Heart right ventricle (tissue), 16 donors: ENCODE measurements around the gene INSM1. TPM values are rescaled to one million over a fixed set of nuclear protein-coding genes. Genes with fewer than 3 reads are reported as not detected.

Source experiments
- ATAC-seq, 8 donors: fragments of 200-7000 bp; cut with Tn5 transposase; one replicate each; pipeline ENCODE4 v1.9.1; 2020; ENCODE audit warnings: mild to moderate bottlenecking in 8 of 8, moderate library complexity in 8 of 8, moderate number of reproducible peaks in 1 of 8
- DNase-seq, 2 donors: peaks; one replicate each; pipeline ENCODE4 v3.0.0-alpha.2; 2020
- H3K27ac ChIP-seq, 10 donors: fragments of 200-600 bp; sonication (generic) in 2 of 10; one replicate each; pipeline versions ENCODE4 v1.5.0 to v1.8.0; 2020 to 2022; ENCODE audit warnings: mild to moderate bottlenecking in 3 of 10
- H3K27me3 ChIP-seq, 7 donors: fragments of 200-600 bp; one replicate each; pipeline ENCODE4 v1.8.0; 2021 to 2022; ENCODE audit warnings: mild to moderate bottlenecking in 2 of 7
- H3K36me3 ChIP-seq, 9 donors: fragments of 200-600 bp; sonication (generic) in 1 of 9; one replicate each; pipeline versions ENCODE4 v1.5.0 to v1.8.0; 2020 to 2022; ENCODE audit warnings: mild to moderate bottlenecking in 2 of 9
- H3K4me1 ChIP-seq, 9 donors: fragments of 200-600 bp; sonication (generic) in 1 of 9; one replicate each; pipeline versions ENCODE4 v1.5.0 to v1.8.0; 2020 to 2022; ENCODE audit warnings: mild to moderate bottlenecking in 4 of 9
- H3K4me3 ChIP-seq, 10 donors: fragments of 200-600 bp; sonication (generic) in 2 of 10; one replicate each; pipeline versions ENCODE4 v1.5.0 to v1.8.0; 2020 to 2022; ENCODE audit warnings: mild to moderate bottlenecking in 7 of 10, moderate library complexity in 2 of 10
- H3K9me3 ChIP-seq, 11 donors: fragments of 200-600 bp in 10 of 11; sonication (generic) in 2 of 11; one replicate each; pipeline versions ENCODE4 v1.5.0 to v1.8.0; 2013 to 2022; ENCODE audit warnings: mild to moderate bottlenecking in 2 of 11, control low read depth in 1 of 11, moderate library complexity in 1 of 11
- CTCF ChIP-seq, 9 donors: fragments of 200-600 bp; sonication (generic) in 2 of 9; IDR thresholded peaks; one replicate each; pipeline versions ENCODE4 v1.5.0 to v1.8.0; 2021 to 2022; ENCODE audit warnings: antibody characterized with exemption in 9 of 9, mild to moderate bottlenecking in 5 of 9, moderate library complexity in 1 of 9
- WGBS, 2 donors: extraction: QIAGEN DNeasy Blood & Tissue Kit; methylation state at CpG; one replicate each; pipeline ENCODE4 v1.1.7; 2013; ENCODE audit warnings: inconsistent platforms in 1 of 2; 5-methylcytosine and 5-hydroxymethylcytosine counted together
- intact Hi-C, 10 donors: fragments of 100-400 bp; cut with DNase I; formaldehyde crosslinking; loops; one replicate each; pipeline versions ENCODE4 v1.11.1 to v1.14.2; 2022
- polyA plus RNA-seq, 2 donors: library from polyadenylated mRNA; stranded (reverse); fragments of 200-250 nt; gene quantifications; one replicate each; pipeline ENCODE4 v1.2.3, GENCODE V29; 2013
- total RNA-seq, 10 donors: library from RNA; stranded (reverse); fragmentation: NEBNext Ultra II Directional in 3 of 10; extraction: Animal tissue kit (Norgen Biotek cat#: 25700) in 3 of 10; gene quantifications; one replicate each; pipeline versions ENCODE4 v1.2.1 to v1.2.4, GENCODE V29; 2021 to 2023
- donor health status: Arrhythmogenic right ventricular cardiomyopathy.
- donor health status: ischemic (EF 13 %, LVEDD 7.1; RV severe dilation, severe dysfunction).
- donor health status: healthy with polysubstance abuse.
- donor health status: DM: no; HTN: yes; CAD: no.
- donor health status: DM: no; HTN: no; CAD: no.
- donor health status: ischemic (EF 25% LVEDD 6.9; RV normal size, moderate dysfunction).
- donor health status: ischemic (EF 25% LVEDD 5.7; RV mildly dilated, moderate dysfunction).
- donor health status: healthy.
- donor health status: DM: yes; HTN: yes; CAD: no.
- donor health status: Ischemic cardiomyopathy.
- donor health status: ischemic (EF 35%, LVEDD 5.7; RV mildly dilated, moderate dysfunction).
- donor health status: nonischemic (EF 11% LVEDD 7.7; RV severe dilation, severe dysfunction).
- donor health status: DM: yes; HTN: yes; CAD: no.
- donor health status: PGD.
- donor health status: ischemic (EF 29% LVEDD 5.4; RV normal size, mild dysfunction).
- donor health status: nonischemic (EF 23%, LVEDD 6.1; RV moderate dilation, normal function).

Gene INSM1
- total and polyA plus RNA-seq, 12 donors, result 0.01 to 0.09 (median 0.07) TPM; not detected in 9

GRCh38 chr20:20331156-20331555 is 36.7 kb upstream of the INSM1 start:
- H3K27me3 ChIP-seq, result peaks cover 0 to 8% (median 0%) of the 10 kb centered on the region in 7 donors
- no peak for DNase-seq
- H3K4me1 ChIP-seq, result peaks cover 0 to 14% (median 0%) of the 10 kb centered on the region in 9 donors
- no peak for ATAC-seq
- no peak for TF ChIP-seq CTCF (IDR thresholded peaks at IDR 0.05)
- intact Hi-C loops, result no loop called here
- H3K9me3 ChIP-seq, result peaks cover 0 to 4% (median 0%) of the 10 kb centered on the region in 11 donors
- 57 to 74% methylated on average over 1 of the region's 1 CpG for WGBS, 2 donors
- H3K4me3 ChIP-seq, result no peak overlapping the region
- H3K27ac ChIP-seq, result no peak overlapping the region
- H3K36me3 ChIP-seq, result no peaks in the 10 kb centered on the region

GRCh38 chr20:20331817-20332216 is 36.1 kb upstream of the INSM1 start:
- Histone ChIP-seq H3K4me3 (no peak overlapping the region), H3K27ac (no peak overlapping the region), H3K9me3 (peaks cover 0 to 4% (median 0%) of the 10 kb centered on the region in 11 donors), H3K4me1 (peaks cover 0 to 14% (median 0%) of the 10 kb centered on the region in 9 donors), H3K36me3 (no peaks in the 10 kb centered on the region), H3K27me3 (peaks cover 0 to 8% (median 0%) of the 10 kb centered on the region in 7 donors)
- DNase-seq (no peak), ATAC-seq (no peak)
- intact Hi-C loops, result no loop called here
- no peak for TF ChIP-seq CTCF (IDR thresholded peaks at IDR 0.05)
- 78 to 88% methylated on average over 2 of the region's 2 CpGs for WGBS, 2 donors

DNA sequence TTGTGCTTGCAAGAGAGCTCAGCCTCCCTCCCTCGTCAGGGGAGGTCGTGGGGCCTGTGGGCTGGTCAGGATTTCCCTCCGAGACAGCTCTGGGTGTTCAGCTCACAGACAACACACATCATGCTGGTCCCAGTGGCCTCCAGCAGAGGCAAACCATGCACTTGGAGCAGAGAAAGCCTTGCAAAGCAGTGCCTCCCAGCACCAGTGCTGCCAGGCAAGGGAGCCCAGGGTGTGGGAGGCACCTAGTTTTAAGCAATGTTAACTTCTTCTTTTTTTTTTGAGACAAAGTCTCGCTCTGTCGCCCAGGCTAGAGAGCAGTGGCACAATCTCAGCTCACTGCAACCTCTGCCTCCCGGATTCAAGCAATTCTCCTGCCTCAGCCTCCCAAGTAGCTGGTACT is 34.0 kb upstream of the INSM1 start:
- DNase-seq (no peak), ATAC-seq (peak in 1 of 8 donors; percentile 46)
- Histone ChIP-seq H3K9me3 (peaks cover 0 to 4% (median 0%) of the 10 kb centered on the region in 11 donors), H3K27me3 (peaks cover 0 to 8% (median 0%) of the 10 kb centered on the region in 7 donors), H3K27ac (no peak overlapping the region), H3K36me3 (no peaks in the 10 kb centered on the region), H3K4me3 (no peak overlapping the region), H3K4me1 (peaks cover 0 to 14% (median 0%) of the 10 kb centered on the region in 9 donors)
- intact Hi-C loops, result no loop called here
- 70 to 78% methylated on average over 6 of the region's 6 CpGs for WGBS, 2 donors
- no peak for TF ChIP-seq CTCF (IDR thresholded peaks at IDR 0.05)

DNA sequence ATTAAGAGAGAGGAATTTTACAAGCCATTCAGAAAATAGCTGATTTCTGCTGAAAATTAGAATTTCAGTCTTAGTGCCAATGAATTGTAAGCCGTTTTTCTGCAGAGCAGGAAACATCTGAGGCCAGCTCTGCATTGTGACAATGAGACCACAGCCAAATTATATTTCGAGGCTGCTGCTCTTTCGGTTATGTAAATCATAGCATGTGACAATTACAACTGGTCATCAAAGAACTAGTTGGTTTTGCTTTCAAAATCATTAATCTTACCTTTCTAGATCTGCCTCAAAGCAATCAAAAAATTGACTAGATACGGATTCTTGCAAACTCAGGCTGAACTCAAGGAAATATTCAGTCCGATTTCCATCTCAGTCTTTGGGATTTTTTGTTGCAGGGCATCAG is 33.4 kb upstream of the INSM1 start:
- H3K27ac ChIP-seq, result no peak overlapping the region
- intact Hi-C loops, result no loop called here
- H3K27me3 ChIP-seq, result peaks cover 0 to 8% (median 0%) of the 10 kb centered on the region in 7 donors
- TF ChIP-seq CTCF (IDR thresholded peaks at IDR 0.05), result no peak
- no peak overlapping the region for H3K4me3 ChIP-seq
- 55 to 63% methylated on average over 5 of the region's 5 CpGs for WGBS, 2 donors
- DNase-seq, result no peak
- ATAC-seq, result peak in 1 of 8 donors; percentile 38
- H3K4me1 ChIP-seq, result peaks cover 0 to 14% (median 0%) of the 10 kb centered on the region in 9 donors
- H3K9me3 ChIP-seq, result peaks cover 0 to 4% (median 0%) of the 10 kb centered on the region in 11 donors
- no peaks in the 10 kb centered on the region for H3K36me3 ChIP-seq
